PC-9 (cell line): ENCODE measurements around the gene PCED1B. TPM values are rescaled to one million over a fixed set of nuclear protein-coding genes. Genes with fewer than 3 reads are reported as not detected.

Experiments
- BruUV-seq: library from RNA; stranded (reverse); fragments of 400-500 nt; replicated peaks from 2 replicates; lab custom pipeline; 2021; lab: Mats Ljungman, UMichigan
- CTCF ChIA-PET: fragments of 300-600 bp; sonication (Branson Sonifier 250); formaldehyde crosslinking; loops from one replicate; lab custom pipeline; 2022; ENCODE audit warnings: antibody characterized with exemption; lab: Charles Lee
- POLR2A ChIA-PET: fragments of 300-600 bp; sonication (Branson Sonifier 250); formaldehyde crosslinking; loops from one replicate; lab custom pipeline; 2022; ENCODE audit warnings: antibody characterized with exemption; ENCODE audit not compliant: unreplicated experiment; lab: Charles Lee
- DNase-seq, 2 experiments: peaks; one replicate each; pipeline versions ENCODE4 v3.0.0 to v3.0.0-alpha.2; 2015 to 2022; ENCODE audit warnings: mixed read lengths in 1 of 2
- H2AFZ ChIP-seq: fragments of 200-600 bp; sonication (generic); 2 replicates; pipeline ENCODE4 v1.8.1; 2017; ENCODE audit warnings: antibody characterized with exemption
- H3F3A ChIP-seq: fragments of 200-600 bp; sonication (generic); 2 replicates; pipeline ENCODE4 v1.8.1; 2017; ENCODE audit warnings: antibody characterized with exemption, mild to moderate bottlenecking, low read depth; ENCODE audit not compliant: insufficient read depth
- H3K27ac ChIP-seq: fragments of 200-600 bp; sonication (generic); 2 replicates; pipeline ENCODE4 v1.6.1; 2016; ENCODE audit warnings: mixed run types
- H3K27me3 ChIP-seq: fragments of 200-600 bp; sonication (generic); 2 replicates; pipeline ENCODE4 v1.6.1; 2016; ENCODE audit warnings: low read depth, mixed run types; ENCODE audit not compliant: insufficient read depth
- H3K36me3 ChIP-seq: fragments of 200-600 bp; sonication (generic); 2 replicates; pipeline ENCODE4 v1.6.1; 2016; ENCODE audit warnings: low read depth, mixed run types
- H3K4me1 ChIP-seq: fragments of 200-600 bp; sonication (generic); replicated peaks from 2 replicates; pipeline ENCODE4 v1.6.1; 2016; ENCODE audit warnings: mixed run types; ENCODE audit not compliant: insufficient read depth
- H3K4me2 ChIP-seq: fragments of 200-600 bp; sonication (generic); 2 replicates; pipeline ENCODE4 v1.6.1; 2017; ENCODE audit warnings: mixed run types
- H3K4me3 ChIP-seq: fragments of 200-600 bp; sonication (generic); 2 replicates; pipeline ENCODE4 v1.6.1; 2016; ENCODE audit warnings: mixed run types
- H3K79me2 ChIP-seq: fragments of 200-600 bp; sonication (generic); 2 replicates; pipeline ENCODE4 v1.6.1; 2017; ENCODE audit warnings: low read depth, mixed run types
- H3K9me2 ChIP-seq: fragments of 200-600 bp; sonication (generic); 2 replicates; pipeline ENCODE4 v1.8.1; 2017; ENCODE audit warnings: mild to moderate bottlenecking; ENCODE audit not compliant: insufficient read depth
- H3K9me3 ChIP-seq: fragments of 200-600 bp; sonication (generic); 2 replicates; pipeline ENCODE4 v1.8.1; 2016; ENCODE audit warnings: low read depth; ENCODE audit not compliant: insufficient read depth
- H4K20me1 ChIP-seq: fragments of 200-600 bp; sonication (generic); 2 replicates; pipeline ENCODE4 v1.8.1; 2017; ENCODE audit not compliant: insufficient read depth
- EZH2 ChIP-seq: fragments of 200-600 bp; sonication (generic); IDR thresholded peaks from 2 replicates; pipeline ENCODE4 v1.8.0; 2017; ENCODE audit warnings: antibody characterized with exemption, low read depth
- intact Hi-C: fragments of 100-400 bp; cut with micrococcal nuclease; formaldehyde crosslinking; loops from one replicate; pipeline ENCODE4 v1.10.0; 2022; ENCODE audit not compliant: unreplicated experiment
- total RNA-seq: library from RNA; stranded (reverse); gene quantifications from 2 replicates; pipeline ENCODE4 v1.2.3, GENCODE V29; 2021
- TF ChIP-seq, protein P1 (sequence below): fragments of 200-600 bp; sonication (generic); conservative IDR thresholded peaks from 2 replicates; pipeline ENCODE4 v1.6.1; 2017; ENCODE audit warnings: mixed run types, antibody characterized with exemption, mild to moderate bottlenecking, moderate library complexity

The PCED1B gene
- total RNA-seq, 1 experiment from 2014 or later: 11.2 TPM

DNA sequence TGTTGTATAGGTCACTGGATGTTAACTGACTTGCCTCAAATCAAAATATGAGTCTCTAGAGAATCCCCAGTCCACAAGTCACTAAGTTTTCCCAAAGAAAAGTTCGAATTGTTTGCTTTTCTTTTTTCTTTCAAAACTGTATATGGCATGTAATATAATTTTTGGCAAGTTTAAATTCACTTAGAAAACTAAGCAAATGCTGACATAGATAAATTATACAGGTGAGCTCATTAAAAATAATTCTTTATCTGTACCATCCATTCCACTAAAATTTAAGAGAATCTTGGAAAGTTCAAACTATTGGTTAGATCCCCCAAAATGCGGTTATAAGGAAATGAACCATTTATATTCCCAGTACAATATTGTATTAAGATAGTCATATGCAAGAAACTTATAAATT, 145.9 kb downstream of the PCED1B start:
- intact Hi-C loops: no loop called here
- TF ChIP-seq EZH2: no peak
- TF ChIP-seq, protein P1, sequence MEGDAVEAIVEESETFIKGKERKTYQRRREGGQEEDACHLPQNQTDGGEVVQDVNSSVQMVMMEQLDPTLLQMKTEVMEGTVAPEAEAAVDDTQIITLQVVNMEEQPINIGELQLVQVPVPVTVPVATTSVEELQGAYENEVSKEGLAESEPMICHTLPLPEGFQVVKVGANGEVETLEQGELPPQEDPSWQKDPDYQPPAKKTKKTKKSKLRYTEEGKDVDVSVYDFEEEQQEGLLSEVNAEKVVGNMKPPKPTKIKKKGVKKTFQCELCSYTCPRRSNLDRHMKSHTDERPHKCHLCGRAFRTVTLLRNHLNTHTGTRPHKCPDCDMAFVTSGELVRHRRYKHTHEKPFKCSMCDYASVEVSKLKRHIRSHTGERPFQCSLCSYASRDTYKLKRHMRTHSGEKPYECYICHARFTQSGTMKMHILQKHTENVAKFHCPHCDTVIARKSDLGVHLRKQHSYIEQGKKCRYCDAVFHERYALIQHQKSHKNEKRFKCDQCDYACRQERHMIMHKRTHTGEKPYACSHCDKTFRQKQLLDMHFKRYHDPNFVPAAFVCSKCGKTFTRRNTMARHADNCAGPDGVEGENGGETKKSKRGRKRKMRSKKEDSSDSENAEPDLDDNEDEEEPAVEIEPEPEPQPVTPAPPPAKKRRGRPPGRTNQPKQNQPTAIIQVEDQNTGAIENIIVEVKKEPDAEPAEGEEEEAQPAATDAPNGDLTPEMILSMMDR: no peak
- no peak overlapping the region for H3K4me2 ChIP-seq
- no peak overlapping the region for H3K27ac ChIP-seq
- H3K9me2 ChIP-seq: no peaks in the 10 kb centered on the region
- no peak for DNase-seq
- no peaks in the 10 kb centered on the region for H3K27me3 ChIP-seq
- CTCF ChIA-PET: no interaction called here
- H3K9me3 ChIP-seq: peaks cover 5% of the 10 kb centered on the region; the same call in 1 of the 2 replicates
- no peaks in the 10 kb centered on the region for H3K36me3 ChIP-seq
- BruUV-seq: no TSS peak
- H3F3A ChIP-seq: peaks cover 13% of the 10 kb centered on the region
- no peak overlapping the region for H2AFZ ChIP-seq
- H3K79me2 ChIP-seq: no peaks in the 10 kb centered on the region
- POLR2A ChIA-PET: no interaction called here
- H3K4me3 ChIP-seq: no peak overlapping the region
- H4K20me1 ChIP-seq: no peaks in the 10 kb centered on the region
- H3K4me1 ChIP-seq: peaks cover 31% of the 10 kb centered on the region

GRCh38 chr12:47226199-47226598, 146.8 kb downstream of the PCED1B start:
- ChIA-PET POLR2A (no interaction called here), CTCF (no interaction called here)
- Histone ChIP-seq H3K36me3 (no peaks in the 10 kb centered on the region), H3K27ac (no peak overlapping the region), H2AFZ (no peak overlapping the region), H3K79me2 (no peaks in the 10 kb centered on the region), H3K4me1 (peaks cover 23% of the 10 kb centered on the region), H3F3A (peaks cover 5% of the 10 kb centered on the region), H3K27me3 (no peaks in the 10 kb centered on the region), H3K4me2 (no peak overlapping the region), H4K20me1 (no peaks in the 10 kb centered on the region), H3K9me3 (peaks cover 3% of the 10 kb centered on the region; the same call in 1 of the 2 replicates), H3K9me2 (no peaks in the 10 kb centered on the region), H3K4me3 (no peak overlapping the region)
- DNase-seq: no peak
- intact Hi-C loops: no loop called here
- no TSS peak for BruUV-seq
- TF ChIP-seq, protein P1: no peak
- TF ChIP-seq EZH2: no peak

GRCh38 chr12:47228802-47229201, 149.4 kb downstream of the PCED1B start:
- ChIA-PET POLR2A (no interaction called here), CTCF (no interaction called here)
- no peak for TF ChIP-seq EZH2
- TF ChIP-seq, protein P1: no peak
- H3K4me3 ChIP-seq: no peak overlapping the region
- H2AFZ ChIP-seq: no peak overlapping the region
- H3K27ac ChIP-seq: no peak overlapping the region
- no peaks in the 10 kb centered on the region for H3K9me2 ChIP-seq
- peaks cover 4% of the 10 kb centered on the region; the same call in 1 of the 2 replicates for H3K4me1 ChIP-seq
- H3K27me3 ChIP-seq: no peaks in the 10 kb centered on the region
- H3K9me3 ChIP-seq: no peaks in the 10 kb centered on the region
- H3K4me2 ChIP-seq: no peak overlapping the region
- H3F3A ChIP-seq: no peaks in the 10 kb centered on the region; the same call in none of the 2 replicates
- no peaks in the 10 kb centered on the region for H3K36me3 ChIP-seq
- no peaks in the 10 kb centered on the region for H3K79me2 ChIP-seq
- H4K20me1 ChIP-seq: no peaks in the 10 kb centered on the region
- no peak for DNase-seq
- no TSS peak for BruUV-seq
- intact Hi-C loops: no loop called here
